Transverse colon (tissue), 4 donors: ENCODE data around the gene DCP1A.

Source experiments
- CTCF ChIP-seq, 5 experiments: fragments of 200-600 bp in 3 of 5; fragments of 450-650 bp in 2 of 5; sonication (generic) in 3 of 5; IDR thresholded peaks; 1 replicate in 2 of 5; 2 replicates in 3 of 5; pipeline ENCODE4 v1.5.1; 2016 to 2017; ENCODE audit warnings: antibody characterized with exemption in 5 of 5, inconsistent platforms in 3 of 5, mild to moderate bottlenecking in 2 of 5, moderate library complexity in 1 of 5
- EP300 ChIP-seq: sonication (generic); formaldehyde crosslinking; IDR thresholded peaks from one replicate; pipeline ENCODE4 v1.6.1; 2017; ENCODE audit warnings: antibody characterized with exemption, low read depth
- POLR2AphosphoS5 ChIP-seq, 3 donors: sonication (generic); formaldehyde crosslinking; IDR thresholded peaks; one replicate each; pipeline ENCODE4 v1.6.1; 2016; ENCODE audit warnings: antibody characterized with exemption in 3 of 3

DNA sequence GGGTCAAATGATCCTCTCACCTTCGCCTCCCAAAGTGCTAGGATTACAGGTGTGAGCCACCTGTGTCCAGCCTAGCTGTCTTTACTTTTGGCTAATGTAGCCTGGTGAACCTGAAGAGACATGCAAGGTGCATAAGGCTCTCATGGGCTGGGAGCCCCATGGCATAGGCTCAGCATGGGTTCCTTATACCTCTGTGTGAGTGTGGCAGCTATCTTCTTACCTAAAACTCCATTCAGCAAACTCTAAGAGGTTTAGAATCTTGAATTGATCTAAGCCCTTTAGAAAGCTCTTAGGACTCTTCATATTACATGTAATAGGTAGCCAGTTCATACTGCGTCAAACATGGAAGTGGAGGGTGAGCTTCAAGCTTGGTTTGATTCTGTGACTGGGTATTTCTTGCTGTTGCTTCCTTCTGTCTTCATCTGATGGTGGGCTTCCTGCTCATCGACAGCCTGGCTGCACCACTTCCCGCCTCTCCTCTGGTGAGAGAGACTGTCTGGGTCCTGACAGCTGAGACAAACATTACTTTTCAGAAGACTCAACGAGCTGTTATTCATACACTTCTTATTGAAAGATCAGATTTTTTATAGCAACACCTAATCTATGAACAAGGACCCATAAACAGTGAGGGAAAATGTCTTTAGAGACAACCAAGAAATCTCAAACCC, 72.3 kb downstream of the DCP1A start:
- TF ChIP-seq CTCF (IDR thresholded peaks at IDR 0.05) (no peak), EP300 (no peak), POLR2AphosphoS5 (IDR thresholded peaks at IDR 0.05) (no peak)
